Gastroesophageal sphincter (tissue), 3 donors: ENCODE data around the gene UBR1.

ENCODE experiments used
- CTCF ChIP-seq, 4 experiments: fragments of 200-600 bp in 2 of 4; fragments of 450-650 bp in 2 of 4; sonication (generic) in 1 of 4; IDR thresholded peaks; one replicate each; pipeline ENCODE4 v1.5.1; 2017 to 2019; ENCODE audit warnings: antibody characterized with exemption in 4 of 4, mild to moderate bottlenecking in 2 of 4, moderate library complexity in 2 of 4
- EP300 ChIP-seq: sonication (generic); formaldehyde crosslinking; IDR thresholded peaks from one replicate; pipeline ENCODE4 v1.6.1; 2017; ENCODE audit warnings: antibody characterized with exemption, mild to moderate bottlenecking
- POLR2AphosphoS5 ChIP-seq: sonication (generic); formaldehyde crosslinking; IDR thresholded peaks from one replicate; pipeline ENCODE4 v1.6.1; 2017; ENCODE audit warnings: antibody characterized with exemption

GRCh38 chr15:43007551-43007950, 98.3 kb downstream of the UBR1 start:
- TF ChIP-seq CTCF (IDR thresholded peaks at IDR 0.05) (no peak), POLR2AphosphoS5 (no peak), EP300 (no peak)
